Spleen (tissue), 11 donors: ENCODE results near the gene NCBP2L. TPM values are rescaled to one million over a fixed set of nuclear protein-coding genes. Genes with fewer than 3 reads are reported as not detected.

Experiments used
- DNase-seq: peaks from one replicate; pipeline ENCODE4 v3.0.0-alpha.2; 2020
- H3K27ac ChIP-seq, 8 donors: fragments of 200-600 bp; sonication (generic) in 7 of 8; 1 replicate in 4 of 8; 2 replicates in 4 of 8; pipeline versions ENCODE4 v1.5.0 to v1.8.0; 2016 to 2021; ENCODE audit warnings: inconsistent platforms in 4 of 8, mild to moderate bottlenecking in 4 of 8, moderate library complexity in 1 of 8
- H3K27me3 ChIP-seq, 7 donors: fragments of 200-600 bp; sonication (generic) in 6 of 7; replicated peaks in 1 of 7; 1 replicate in 4 of 7; 2 replicates in 3 of 7; pipeline versions ENCODE4 v1.5.0 to v1.8.0; 2016 to 2021; ENCODE audit warnings: inconsistent platforms in 3 of 7, mild to moderate bottlenecking in 1 of 7
- H3K36me3 ChIP-seq, 6 donors: fragments of 200-600 bp; sonication (generic) in 5 of 6; 1 replicate in 4 of 6; 2 replicates in 2 of 6; pipeline versions ENCODE4 v1.5.0 to v1.8.0; 2016 to 2021; ENCODE audit warnings: inconsistent platforms in 2 of 6
- H3K4me1 ChIP-seq, 6 donors: fragments of 200-600 bp; sonication (generic) in 5 of 6; 1 replicate in 3 of 6; 2 replicates in 3 of 6; pipeline versions ENCODE4 v1.5.0 to v1.8.0; 2016 to 2021; ENCODE audit warnings: inconsistent platforms in 3 of 6
- H3K4me3 ChIP-seq, 8 donors: fragments of 200-600 bp; sonication (generic) in 7 of 8; 1 replicate in 4 of 8; 2 replicates in 4 of 8; pipeline versions ENCODE4 v1.5.0 to v1.8.0; 2016 to 2021; ENCODE audit warnings: inconsistent platforms in 4 of 8, mild to moderate bottlenecking in 4 of 8, moderate library complexity in 2 of 8
- H3K9me3 ChIP-seq, 8 donors: fragments of 200-600 bp; sonication (generic) in 7 of 8; 1 replicate in 4 of 8; 2 replicates in 4 of 8; pipeline versions ENCODE4 v1.5.0 to v1.8.0; 2016 to 2021; ENCODE audit warnings: inconsistent platforms in 4 of 8
- CTCF ChIP-seq, 11 experiments: fragments of 200-600 bp in 7 of 11; fragments of 450-650 bp in 4 of 11; sonication (generic) in 4 of 11; IDR thresholded peaks in 8 of 11; conservative IDR thresholded peaks in 3 of 11; 1 replicate in 7 of 11; 2 replicates in 4 of 11; pipeline versions ENCODE4 v1.4.0 to v1.8.0; 2016 to 2021; ENCODE audit warnings: antibody characterized with exemption in 11 of 11, inconsistent platforms in 4 of 11, mild to moderate bottlenecking in 1 of 11
- POLR2A ChIP-seq, 3 donors: fragments of 450-650 bp; IDR thresholded peaks; one replicate each; pipeline ENCODE4 v1.5.1; 2017; ENCODE audit warnings: antibody characterized with exemption in 3 of 3, mild to moderate bottlenecking in 1 of 3
- POLR2AphosphoS5 ChIP-seq, 3 donors: sonication (generic); formaldehyde crosslinking; IDR thresholded peaks; one replicate each; pipeline ENCODE4 v1.5.1; 2017; ENCODE audit warnings: antibody characterized with exemption in 3 of 3
- WGBS, 5 donors: extraction: QIAGEN DNeasy Blood & Tissue Kit in 3 of 5; methylation state at CpG; one replicate each; pipeline versions ENCODE4 v1.1.5 to v1.1.7; 2013 to 2018; 5-methylcytosine and 5-hydroxymethylcytosine counted together
- intact Hi-C: fragments of 100-400 bp; cut with DNase I; formaldehyde crosslinking; loops from one replicate; pipeline ENCODE4 v1.15.0; 2023; ENCODE audit warnings: low total_unique reads
- polyA plus RNA-seq, 3 donors: library from polyadenylated mRNA; stranded (reverse); fragments of 200-250 nt; gene quantifications; one replicate each; pipeline ENCODE4 v1.2.1, GENCODE V29; 2013
- total RNA-seq, 7 donors: library from RNA; depleted of rRNA in 3 of 7; stranded (reverse); fragments of >200 nt in 3 of 7; fragmentation: NEBNext Ultra II Directional in 4 of 7; extraction: Animal tissue kit (Norgen Biotek cat#: 25700) in 4 of 7; gene quantifications; one replicate each; pipeline versions ENCODE4 v1.1.0 to v1.2.1, GENCODE V29; 2016 to 2021
- donor health status: healthy with polysubstance abuse.
- donor health status: DM: no; HTN: no; CAD: no; lungs with moderate emphysema.
- donor health status: DM: no; HTN: no; CAD: no.
- donor health status: Bipolar disorder and iron deficiency.
- donor health status: healthy.
- donor health status: DM: no; HTN: no; CAD: no.
- donor health status: DM: yes; HTN: yes; CAD: no.

NCBP2L gene
- total and polyA plus RNA-seq, 10 donors, result 0.03 to 0.06 TPM; not detected in 8

GRCh38 chrX:107776649-107777535 lies 641 bp upstream of the NCBP2L start:
- Histone ChIP-seq H3K36me3 (no peaks in the 10 kb centered on the region), H3K4me1 (peaks cover 0 to 30% (median 9%) of the 10 kb centered on the region in 6 donors), H3K9me3 (no peaks in the 10 kb centered on the region), H3K4me3 (peak overlapping the region in 6 of 8 donors; percentile 35 to 72 (median 46)), H3K27ac (peak overlapping the region in 6 of 8 donors; percentile 26 to 82 (median 74)), H3K27me3 (peaks cover 0 to 32% (median 17%) of the 10 kb centered on the region in 7 donors)
- whole genome bisulfite sequencing, 5 donors, result 4 to 16% (median 6%) methylated on average over 18 to 20 of the region's 20 CpGs
- intact Hi-C loops, result loop anchor here (5.0 kb wide), 1 partner anchor 120 kb away; no protein-coding TSS in a partner anchor
- peak; percentile 86 for DNase-seq
- TF ChIP-seq POLR2AphosphoS5 (IDR thresholded peaks at IDR 0.05) (peak in 1 of 3 donors; percentile 42), POLR2A (IDR thresholded peaks at IDR 0.05) (no peak), CTCF (IDR thresholded peaks at IDR 0.05 in 8 of 11, conservative IDR thresholded peaks at IDR 0.05 in 3 of 11) (peak; percentile 65 to 89 (median 85))

- no peak overlapping the region for H3K27ac ChIP-seq
- peaks cover 0 to 15% (median 7%) of the 10 kb centered on the region in 6 donors for H3K4me1 ChIP-seq
- H3K4me3 ChIP-seq, result no peak overlapping the region
- TF ChIP-seq CTCF (IDR thresholded peaks at IDR 0.05 in 8 of 11, conservative IDR thresholded peaks at IDR 0.05 in 3 of 11) (no peak), POLR2A (IDR thresholded peaks at IDR 0.05) (no peak), POLR2AphosphoS5 (IDR thresholded peaks at IDR 0.05) (no peak)
- H3K27me3 ChIP-seq, result peaks cover 0 to 15% (median 8%) of the 10 kb centered on the region in 7 donors
- intact Hi-C loops, result no loop called here
- H3K9me3 ChIP-seq, result no peaks in the 10 kb centered on the region
- no peak for DNase-seq
- 88 to 96% (median 91%) methylated on average over 3 to 9 of the region's 9 CpGs for WGBS, 5 donors
- no peaks in the 10 kb centered on the region for H3K36me3 ChIP-seq
These were observed 3.0 kb downstream of the NCBP2L start for GRCh38 chrX:107780525-107780924.

GRCh38 chrX:107787827-107788226 lies 10.3 kb downstream of the NCBP2L start:
- no peak for DNase-seq
- 9 to 61% (median 52%) methylated on average over 1 of the region's 1 CpG for WGBS, 5 donors
- Histone ChIP-seq H3K4me1 (no peaks in the 10 kb centered on the region), H3K4me3 (no peak overlapping the region), H3K27me3 (peaks cover 0 to 11% (median 0%) of the 10 kb centered on the region in 7 donors), H3K9me3 (no peaks in the 10 kb centered on the region), H3K27ac (no peak overlapping the region), H3K36me3 (no peaks in the 10 kb centered on the region)
- intact Hi-C loops, result no loop called here
- TF ChIP-seq POLR2AphosphoS5 (IDR thresholded peaks at IDR 0.05) (no peak), CTCF (IDR thresholded peaks at IDR 0.05 in 8 of 11, conservative IDR thresholded peaks at IDR 0.05 in 3 of 11) (no peak), POLR2A (IDR thresholded peaks at IDR 0.05) (no peak)

GRCh38 chrX:107804427-107804826 lies 26.9 kb downstream of the NCBP2L start:
- no peak for DNase-seq
- H3K4me1 ChIP-seq, result no peaks in the 10 kb centered on the region
- peaks cover 0 to 14% (median 0%) of the 10 kb centered on the region in 7 donors for H3K27me3 ChIP-seq
- 73 to 94% (median 80%) methylated on average over 1 of the region's 1 CpG for WGBS, 5 donors
- H3K36me3 ChIP-seq, result no peaks in the 10 kb centered on the region
- TF ChIP-seq CTCF (IDR thresholded peaks at IDR 0.05 in 8 of 11, conservative IDR thresholded peaks at IDR 0.05 in 3 of 11) (no peak), POLR2A (IDR thresholded peaks at IDR 0.05) (no peak), POLR2AphosphoS5 (IDR thresholded peaks at IDR 0.05) (no peak)
- no peak overlapping the region for H3K27ac ChIP-seq
- H3K9me3 ChIP-seq, result peaks cover 0 to 22% (median 0%) of the 10 kb centered on the region in 8 donors
- intact Hi-C loops, result no loop called here
- H3K4me3 ChIP-seq, result no peak overlapping the region
